ENCODE results near the gene NFKBIL1. TPM values are rescaled to one million over a fixed set of nuclear protein-coding genes. Genes with fewer than 3 reads are reported as not detected.

NFKBIL1 gene
- total and polyA plus RNA-seq, 4 donors, result 3.3 to 9.6 (median 7.4) TPM

DNA sequence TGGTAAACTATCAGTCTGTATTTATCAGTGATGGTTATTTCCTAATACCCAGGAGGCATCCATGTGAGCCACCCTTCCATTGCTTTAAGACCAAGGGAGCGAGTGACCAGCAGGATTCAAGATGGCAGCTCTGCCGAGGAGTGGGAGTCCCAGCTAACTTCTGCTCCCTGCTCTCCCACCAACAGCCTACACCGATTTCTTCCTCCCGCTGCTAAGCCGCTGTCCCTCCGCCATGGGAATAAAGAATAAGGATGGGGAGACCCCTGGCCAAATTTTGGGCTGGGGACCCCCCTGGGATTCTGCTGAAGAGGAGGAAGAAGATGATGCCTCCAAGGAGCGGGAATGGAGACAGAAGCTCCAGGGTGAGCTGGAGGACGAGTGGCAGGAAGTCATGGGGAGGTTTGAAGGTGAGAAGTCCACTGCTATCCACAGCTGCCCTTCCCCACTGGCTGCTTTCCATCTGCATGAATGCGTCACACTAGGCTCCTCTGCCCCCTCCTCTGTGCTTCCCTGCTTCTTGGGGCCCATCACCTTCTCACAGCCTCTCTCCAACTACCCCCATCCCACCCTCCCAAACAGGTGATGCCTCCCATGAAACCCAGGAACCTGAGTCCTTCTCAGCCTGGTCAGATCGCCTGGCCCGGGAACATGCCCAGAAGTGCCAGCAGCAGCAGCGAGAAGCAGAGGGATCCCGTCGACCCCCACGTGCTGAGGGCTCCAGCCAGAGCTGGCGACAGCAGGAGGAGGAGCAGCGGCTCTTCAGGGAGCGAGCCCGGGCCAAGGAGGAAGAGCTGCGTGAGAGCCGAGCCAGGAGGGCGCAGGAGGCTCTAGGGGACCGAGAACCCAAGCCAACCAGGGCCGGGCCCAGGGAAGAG, 10.3 kb downstream of the NFKBIL1 start:
- no peaks in the 10 kb centered on the region for H3K9me3 ChIP-seq (ENCODE audit: control insufficient read depth in 4 of 4, low read length in 3 of 4)
- peaks cover 0 to 22% (median 7%) of the 10 kb centered on the region in 4 donors for H3K4me1 ChIP-seq (ENCODE audit: control insufficient read depth in 4 of 4, insufficient read depth in 4 of 4, low read length in 3 of 4)
- H3K9ac ChIP-seq (ENCODE audit: low read depth in 1 of 2, low read length in 2 of 2), result no peak overlapping the region
- H3K4me3 ChIP-seq (ENCODE audit: low read depth in 1 of 3, low read length in 3 of 3), result no peak overlapping the region
- TF ChIP-seq, protein P1, sequence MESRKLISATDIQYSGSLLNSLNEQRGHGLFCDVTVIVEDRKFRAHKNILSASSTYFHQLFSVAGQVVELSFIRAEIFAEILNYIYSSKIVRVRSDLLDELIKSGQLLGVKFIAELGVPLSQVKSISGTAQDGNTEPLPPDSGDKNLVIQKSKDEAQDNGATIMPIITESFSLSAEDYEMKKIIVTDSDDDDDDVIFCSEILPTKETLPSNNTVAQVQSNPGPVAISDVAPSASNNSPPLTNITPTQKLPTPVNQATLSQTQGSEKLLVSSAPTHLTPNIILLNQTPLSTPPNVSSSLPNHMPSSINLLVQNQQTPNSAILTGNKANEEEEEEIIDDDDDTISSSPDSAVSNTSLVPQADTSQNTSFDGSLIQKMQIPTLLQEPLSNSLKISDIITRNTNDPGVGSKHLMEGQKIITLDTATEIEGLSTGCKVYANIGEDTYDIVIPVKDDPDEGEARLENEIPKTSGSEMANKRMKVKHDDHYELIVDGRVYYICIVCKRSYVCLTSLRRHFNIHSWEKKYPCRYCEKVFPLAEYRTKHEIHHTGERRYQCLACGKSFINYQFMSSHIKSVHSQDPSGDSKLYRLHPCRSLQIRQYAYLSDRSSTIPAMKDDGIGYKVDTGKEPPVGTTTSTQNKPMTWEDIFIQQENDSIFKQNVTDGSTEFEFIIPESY (IDR thresholded peaks at IDR 0.05), result no peak
- TF ChIP-seq, protein P2, sequence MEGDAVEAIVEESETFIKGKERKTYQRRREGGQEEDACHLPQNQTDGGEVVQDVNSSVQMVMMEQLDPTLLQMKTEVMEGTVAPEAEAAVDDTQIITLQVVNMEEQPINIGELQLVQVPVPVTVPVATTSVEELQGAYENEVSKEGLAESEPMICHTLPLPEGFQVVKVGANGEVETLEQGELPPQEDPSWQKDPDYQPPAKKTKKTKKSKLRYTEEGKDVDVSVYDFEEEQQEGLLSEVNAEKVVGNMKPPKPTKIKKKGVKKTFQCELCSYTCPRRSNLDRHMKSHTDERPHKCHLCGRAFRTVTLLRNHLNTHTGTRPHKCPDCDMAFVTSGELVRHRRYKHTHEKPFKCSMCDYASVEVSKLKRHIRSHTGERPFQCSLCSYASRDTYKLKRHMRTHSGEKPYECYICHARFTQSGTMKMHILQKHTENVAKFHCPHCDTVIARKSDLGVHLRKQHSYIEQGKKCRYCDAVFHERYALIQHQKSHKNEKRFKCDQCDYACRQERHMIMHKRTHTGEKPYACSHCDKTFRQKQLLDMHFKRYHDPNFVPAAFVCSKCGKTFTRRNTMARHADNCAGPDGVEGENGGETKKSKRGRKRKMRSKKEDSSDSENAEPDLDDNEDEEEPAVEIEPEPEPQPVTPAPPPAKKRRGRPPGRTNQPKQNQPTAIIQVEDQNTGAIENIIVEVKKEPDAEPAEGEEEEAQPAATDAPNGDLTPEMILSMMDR (IDR thresholded peaks at IDR 0.05; ENCODE audit: low read depth, low read length, missing input control), result no peak
- TF ChIP-seq HNF4A (conservative IDR thresholded peaks at IDR 0.05) (no peak), FOXA2 (IDR thresholded peaks at IDR 0.05) (no peak), HNF4G (IDR thresholded peaks at IDR 0.05) (no peak), EGR1 (IDR thresholded peaks at IDR 0.05; ENCODE audit: low read depth in 2 of 2) (no peak), YY1 (IDR thresholded peaks at IDR 0.05) (no peak), RAD21 (IDR thresholded peaks at IDR 0.05) (no peak), GABPA (IDR thresholded peaks at IDR 0.05 in 1 of 2, conservative IDR thresholded peaks at IDR 0.05 in 1 of 2) (no peak), TAF1 (conservative IDR thresholded peaks at IDR 0.05) (no peak), FOXA1 (IDR thresholded peaks at IDR 0.05) (no peak), JUND (IDR thresholded peaks at IDR 0.05) (no peak), RXRA (IDR thresholded peaks at IDR 0.05) (no peak), NR2F2 (IDR thresholded peaks at IDR 0.05) (no peak), SP1 (IDR thresholded peaks at IDR 0.05) (no peak)
- TF ChIP-seq, protein P3, sequence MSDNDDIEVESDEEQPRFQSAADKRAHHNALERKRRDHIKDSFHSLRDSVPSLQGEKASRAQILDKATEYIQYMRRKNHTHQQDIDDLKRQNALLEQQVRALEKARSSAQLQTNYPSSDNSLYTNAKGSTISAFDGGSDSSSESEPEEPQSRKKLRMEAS (IDR thresholded peaks at IDR 0.05), result no peak
- TF ChIP-seq, protein P4, sequence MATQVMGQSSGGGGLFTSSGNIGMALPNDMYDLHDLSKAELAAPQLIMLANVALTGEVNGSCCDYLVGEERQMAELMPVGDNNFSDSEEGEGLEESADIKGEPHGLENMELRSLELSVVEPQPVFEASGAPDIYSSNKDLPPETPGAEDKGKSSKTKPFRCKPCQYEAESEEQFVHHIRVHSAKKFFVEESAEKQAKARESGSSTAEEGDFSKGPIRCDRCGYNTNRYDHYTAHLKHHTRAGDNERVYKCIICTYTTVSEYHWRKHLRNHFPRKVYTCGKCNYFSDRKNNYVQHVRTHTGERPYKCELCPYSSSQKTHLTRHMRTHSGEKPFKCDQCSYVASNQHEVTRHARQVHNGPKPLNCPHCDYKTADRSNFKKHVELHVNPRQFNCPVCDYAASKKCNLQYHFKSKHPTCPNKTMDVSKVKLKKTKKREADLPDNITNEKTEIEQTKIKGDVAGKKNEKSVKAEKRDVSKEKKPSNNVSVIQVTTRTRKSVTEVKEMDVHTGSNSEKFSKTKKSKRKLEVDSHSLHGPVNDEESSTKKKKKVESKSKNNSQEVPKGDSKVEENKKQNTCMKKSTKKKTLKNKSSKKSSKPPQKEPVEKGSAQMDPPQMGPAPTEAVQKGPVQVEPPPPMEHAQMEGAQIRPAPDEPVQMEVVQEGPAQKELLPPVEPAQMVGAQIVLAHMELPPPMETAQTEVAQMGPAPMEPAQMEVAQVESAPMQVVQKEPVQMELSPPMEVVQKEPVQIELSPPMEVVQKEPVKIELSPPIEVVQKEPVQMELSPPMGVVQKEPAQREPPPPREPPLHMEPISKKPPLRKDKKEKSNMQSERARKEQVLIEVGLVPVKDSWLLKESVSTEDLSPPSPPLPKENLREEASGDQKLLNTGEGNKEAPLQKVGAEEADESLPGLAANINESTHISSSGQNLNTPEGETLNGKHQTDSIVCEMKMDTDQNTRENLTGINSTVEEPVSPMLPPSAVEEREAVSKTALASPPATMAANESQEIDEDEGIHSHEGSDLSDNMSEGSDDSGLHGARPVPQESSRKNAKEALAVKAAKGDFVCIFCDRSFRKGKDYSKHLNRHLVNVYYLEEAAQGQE (IDR thresholded peaks at IDR 0.05), result no peak
- TF ChIP-seq, protein P5, sequence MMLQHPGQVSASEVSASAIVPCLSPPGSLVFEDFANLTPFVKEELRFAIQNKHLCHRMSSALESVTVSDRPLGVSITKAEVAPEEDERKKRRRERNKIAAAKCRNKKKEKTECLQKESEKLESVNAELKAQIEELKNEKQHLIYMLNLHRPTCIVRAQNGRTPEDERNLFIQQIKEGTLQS (IDR thresholded peaks at IDR 0.05), result no peak
- H3K27ac ChIP-seq (ENCODE audit: low read depth in 1 of 2, low read length in 2 of 2), result peak overlapping the region; percentile 55 to 84
- H3K27me3 ChIP-seq (ENCODE audit: control insufficient read depth in 4 of 4, insufficient read depth in 4 of 4, low read length in 3 of 4), result no peaks in the 10 kb centered on the region
- 79% methylated on average over 24 of the region's 24 CpGs for WGBS
- DNase-seq (ENCODE audit: low spot score), result no peak
- H3K36me3 ChIP-seq (ENCODE audit: control insufficient read depth in 4 of 4, insufficient read depth in 3 of 4, low read depth in 1 of 4, low read length in 3 of 4), result peaks cover 6 to 14% (median 11%) of the 10 kb centered on the region in 4 donors

All from liver (tissue), 9 donors.